Ishikawa (cell line): Measurements from ENCODE around the gene CYS1.

Source experiments
- CEBPB ChIP-seq: IDR thresholded peaks from 2 replicates; pipeline ENCODE4 v1.6.1; 2012
- CREB1 ChIP-seq: IDR thresholded peaks from 2 replicates; pipeline ENCODE4 v1.6.1; 2012; ENCODE audit warnings: low read depth
- EGR1 ChIP-seq: IDR thresholded peaks from 2 replicates; pipeline ENCODE4 v1.6.1; 2012
- EP300 ChIP-seq: IDR thresholded peaks from 2 replicates; pipeline ENCODE4 v1.6.1; 2012; ENCODE audit warnings: borderline replicate concordance
- FOXM1 ChIP-seq: IDR thresholded peaks from 2 replicates; pipeline ENCODE4 v1.6.1; 2012; ENCODE audit warnings: low read depth, borderline replicate concordance
- NFIC ChIP-seq: IDR thresholded peaks from 2 replicates; pipeline ENCODE4 v1.6.1; 2012
- RAD21 ChIP-seq: IDR thresholded peaks from 2 replicates; pipeline ENCODE4 v1.6.1; 2012; ENCODE audit warnings: low read depth
- REST ChIP-seq: IDR thresholded peaks from 2 replicates; pipeline ENCODE4 v1.6.1; 2012; ENCODE audit warnings: low read depth, mild to moderate bottlenecking
- TAF1 ChIP-seq: IDR thresholded peaks from 2 replicates; pipeline ENCODE4 v1.6.1; 2012; ENCODE audit warnings: low read depth, mild to moderate bottlenecking
- TCF12 ChIP-seq: IDR thresholded peaks from 2 replicates; pipeline ENCODE4 v1.6.1; 2012; ENCODE audit warnings: low read depth
- TEAD4 ChIP-seq: IDR thresholded peaks from 2 replicates; pipeline ENCODE4 v1.6.1; 2012
- YY1 ChIP-seq: IDR thresholded peaks from 2 replicates; pipeline ENCODE4 v1.6.1; 2012; ENCODE audit warnings: low read depth
- ZBTB7A ChIP-seq: IDR thresholded peaks from 2 replicates; pipeline ENCODE4 v1.6.1; 2012; ENCODE audit warnings: low read depth
- TF ChIP-seq, protein P1 (sequence below): IDR thresholded peaks from 2 replicates; pipeline ENCODE4 v1.6.1; 2012
- TF ChIP-seq, protein P2 (sequence below): IDR thresholded peaks from 2 replicates; pipeline ENCODE4 v1.6.1; 2012

CYS1 gene

DNA sequence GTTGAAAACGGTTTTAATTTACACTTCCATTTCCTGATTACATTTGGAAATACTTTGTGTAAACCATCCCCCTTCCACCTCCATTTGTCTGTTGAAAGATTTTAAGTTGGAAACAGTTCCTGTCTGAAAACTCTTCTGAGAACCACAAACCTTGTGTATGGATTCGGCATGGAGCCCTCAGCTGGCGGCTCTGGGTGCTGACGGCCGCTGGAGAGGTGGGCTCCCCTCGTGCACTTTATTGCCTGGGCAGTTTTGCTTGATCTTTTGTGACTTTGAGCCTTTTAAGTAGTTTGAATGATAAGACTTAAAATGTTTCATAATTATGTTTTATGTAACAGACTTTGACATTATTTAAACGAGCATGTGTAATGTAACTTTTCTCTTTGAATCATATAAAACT is 25.8 kb downstream of the CYS1 start:
- TF ChIP-seq EP300 (no peak), TEAD4 (no peak), TCF12 (no peak)
- TF ChIP-seq, protein P1, sequence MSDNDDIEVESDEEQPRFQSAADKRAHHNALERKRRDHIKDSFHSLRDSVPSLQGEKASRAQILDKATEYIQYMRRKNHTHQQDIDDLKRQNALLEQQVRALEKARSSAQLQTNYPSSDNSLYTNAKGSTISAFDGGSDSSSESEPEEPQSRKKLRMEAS: no peak

- TF ChIP-seq CEBPB: no peak
- TF ChIP-seq YY1: no peak
- no peak for TF ChIP-seq REST
- no peak for TF ChIP-seq EP300
- TF ChIP-seq TEAD4: no peak
- TF ChIP-seq, protein P1: no peak
- TF ChIP-seq TCF12: no peak
- no peak for TF ChIP-seq NFIC
- no peak for TF ChIP-seq EGR1
- no peak for TF ChIP-seq TAF1
- TF ChIP-seq, protein P2, sequence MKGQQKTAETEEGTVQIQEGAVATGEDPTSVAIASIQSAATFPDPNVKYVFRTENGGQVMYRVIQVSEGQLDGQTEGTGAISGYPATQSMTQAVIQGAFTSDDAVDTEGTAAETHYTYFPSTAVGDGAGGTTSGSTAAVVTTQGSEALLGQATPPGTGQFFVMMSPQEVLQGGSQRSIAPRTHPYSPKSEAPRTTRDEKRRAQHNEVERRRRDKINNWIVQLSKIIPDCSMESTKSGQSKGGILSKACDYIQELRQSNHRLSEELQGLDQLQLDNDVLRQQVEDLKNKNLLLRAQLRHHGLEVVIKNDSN: no peak
- TF ChIP-seq CREB1: no peak
- TF ChIP-seq FOXM1: no peak
- no peak for TF ChIP-seq ZBTB7A
- no peak for TF ChIP-seq RAD21
Observed at GRCh38 chr2:10053351-10053750, 26.9 kb downstream of the CYS1 start.

GRCh38 chr2:10052216-10052615 is 28.0 kb downstream of the CYS1 start:
- TF ChIP-seq, protein P1: no peak
- no peak for TF ChIP-seq CREB1
- TF ChIP-seq TAF1: no peak
- no peak for TF ChIP-seq YY1
- TF ChIP-seq RAD21: no peak
- TF ChIP-seq NFIC: no peak
- TF ChIP-seq EP300: no peak
- no peak for TF ChIP-seq ZBTB7A
- TF ChIP-seq FOXM1: no peak

- TF ChIP-seq EP300 (no peak), YY1 (no peak), EGR1 (no peak), REST (no peak), FOXM1 (no peak), RAD21 (peak; percentile 72)
- TF ChIP-seq, protein P1: no peak
Observed at GRCh38 chr2:10048501-10049171, 31.6 kb downstream of the CYS1 start.

DNA sequence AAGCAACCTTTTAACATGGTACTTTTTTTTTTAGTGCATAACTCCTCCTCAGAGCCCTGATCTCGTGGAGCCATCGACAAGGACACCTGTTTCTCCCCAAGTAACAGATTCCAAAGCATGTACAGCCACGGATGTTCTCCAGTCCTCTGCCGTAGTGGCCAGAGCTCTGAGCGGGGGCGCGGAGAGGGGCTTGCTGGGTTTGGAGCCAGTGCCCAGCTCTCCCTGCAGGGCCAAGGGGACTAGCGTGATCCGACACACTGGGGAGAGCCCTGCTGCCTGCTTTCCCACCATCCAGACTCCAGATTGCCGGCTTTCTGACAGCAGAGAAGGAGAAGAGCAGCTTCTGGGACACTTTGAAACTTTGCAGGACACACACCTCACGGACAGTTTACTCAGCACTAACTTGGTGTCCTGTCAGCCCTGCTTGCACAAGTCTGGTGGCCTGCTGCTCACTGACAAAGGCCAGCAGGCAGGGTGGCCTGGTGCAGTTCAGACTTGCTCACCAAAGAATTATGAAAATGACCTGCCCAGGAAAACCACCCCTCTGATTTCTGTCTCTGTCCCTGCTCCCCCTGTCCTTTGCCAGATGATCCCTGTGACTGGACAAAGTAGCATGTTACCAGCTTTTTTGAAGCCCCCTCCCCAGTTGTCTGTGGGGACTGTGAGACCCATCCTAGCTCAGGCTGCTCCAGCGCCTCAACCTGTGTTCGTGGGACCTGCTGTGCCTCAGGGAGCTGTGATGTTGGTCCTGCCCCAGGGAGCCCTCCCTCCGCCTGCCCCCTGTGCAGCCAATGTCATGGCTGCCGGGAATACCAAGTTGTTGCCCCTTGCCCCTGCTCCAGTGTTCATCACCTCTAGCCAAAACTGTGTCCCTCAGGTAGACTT is 32.4 kb downstream of the CYS1 start:
- TF ChIP-seq EP300 (no peak), RAD21 (no peak), ZBTB7A (no peak), TAF1 (no peak), FOXM1 (no peak), YY1 (no peak)
- TF ChIP-seq, protein P1: no peak
